NAMALWA (cell line): ENCODE measurements around the gene TYW1.
"Not testable (repeated sequence)": the region's sequence is repeated elsewhere in the genome, so short reads cannot be mapped to it uniquely, and the experiment has no call there.

Experiments
- DNase-seq: peaks from one replicate; pipeline ENCODE4 v3.0.0-alpha.2; 2015; ENCODE audit warnings: low spot score

The TYW1 gene

DNA sequence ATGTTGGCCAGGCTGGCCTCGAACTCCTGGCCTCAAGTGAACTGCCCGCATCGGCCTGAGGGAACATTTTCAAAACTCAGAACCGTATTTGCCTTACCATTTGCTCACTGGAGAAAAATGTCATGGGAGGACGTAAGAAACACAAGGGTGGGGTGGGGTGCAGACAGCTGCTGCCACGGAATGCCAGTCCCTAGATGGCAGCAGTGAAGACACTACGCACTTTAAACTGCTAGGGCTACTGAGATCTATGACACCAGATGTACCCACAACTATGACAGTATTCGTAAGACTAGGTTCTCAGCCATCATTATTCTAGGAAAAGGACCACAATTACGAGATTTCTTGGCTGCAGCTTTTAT, 2.0 kb upstream of the TYW1 start:
- DNase-seq, result peak; percentile 89

DNA sequence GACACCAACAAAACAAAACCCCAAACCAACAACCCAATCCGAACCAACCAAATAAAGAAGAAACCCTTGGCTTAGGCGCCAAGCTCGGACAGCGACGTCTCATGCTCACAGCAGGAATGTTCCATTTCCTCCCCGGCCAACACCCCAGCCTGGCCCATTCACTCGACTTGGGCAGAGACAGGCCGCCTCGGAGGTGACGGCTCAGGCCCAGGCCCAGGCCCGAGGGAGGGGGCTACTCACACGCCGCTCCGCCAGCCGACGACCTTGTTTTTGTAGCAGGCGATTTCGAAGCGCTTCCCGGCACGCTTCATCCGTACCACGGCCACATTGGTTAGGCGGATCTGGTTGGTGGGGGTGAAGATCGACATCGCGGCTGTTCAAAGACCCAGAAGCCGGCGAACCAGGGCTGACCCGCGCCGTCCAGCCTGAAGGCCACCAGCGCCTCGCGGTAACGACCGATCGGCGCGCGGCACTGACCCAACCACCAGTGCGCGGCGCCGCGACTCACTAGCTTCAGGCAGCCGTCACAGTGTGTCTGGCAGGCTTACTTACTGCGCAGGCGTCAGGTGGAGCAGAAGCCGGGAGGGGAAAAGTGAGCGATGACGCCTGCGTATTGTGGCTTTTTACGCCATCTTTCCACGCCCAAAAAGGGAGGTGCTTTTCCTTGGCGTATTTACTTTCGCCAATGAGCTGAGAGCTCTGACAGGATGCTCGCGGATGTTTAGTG, 1.4 kb upstream of the TYW1 start, which contains the start of gene SBDS:
Gene SBDS, minus strand, starts transcription at position 537 of the 727 bp plus-strand sequence. Its CDS starts 169 bp downstream, at position 368.
- DNase-seq, result peak; percentile 100

DNA sequence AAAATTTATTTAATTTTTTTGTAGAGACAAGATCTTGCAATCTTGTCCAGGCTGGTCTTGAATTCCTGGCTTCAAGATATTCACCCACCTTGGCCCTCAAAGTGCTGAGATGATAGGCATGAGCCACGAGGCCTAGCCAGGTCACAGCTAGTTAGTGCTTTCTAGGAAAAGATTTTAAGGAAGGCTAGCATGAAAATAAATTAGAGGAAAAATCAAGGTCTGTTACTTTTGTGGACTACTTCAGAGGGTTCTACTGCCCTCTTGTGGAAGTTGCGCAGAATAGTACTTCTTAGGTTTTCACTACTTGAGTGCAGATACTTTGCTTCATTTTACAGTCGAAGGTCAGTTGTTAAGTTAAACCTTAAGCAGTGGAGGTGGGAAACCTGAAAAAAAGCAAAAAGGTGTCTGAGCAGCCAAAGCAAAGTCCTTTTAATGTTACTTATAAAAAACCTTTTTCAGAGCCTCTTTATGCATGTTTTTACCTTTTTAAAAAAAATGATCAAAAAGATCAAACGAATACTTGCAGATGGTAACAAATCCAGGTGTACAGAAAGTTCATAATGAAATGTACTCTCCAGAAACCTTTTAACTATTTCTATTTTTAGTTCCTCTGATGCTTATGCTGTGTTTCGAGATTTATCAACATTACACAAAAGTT, 4.1 kb downstream of the TYW1 start:
- DNase-seq, result peak; percentile 70

DNA sequence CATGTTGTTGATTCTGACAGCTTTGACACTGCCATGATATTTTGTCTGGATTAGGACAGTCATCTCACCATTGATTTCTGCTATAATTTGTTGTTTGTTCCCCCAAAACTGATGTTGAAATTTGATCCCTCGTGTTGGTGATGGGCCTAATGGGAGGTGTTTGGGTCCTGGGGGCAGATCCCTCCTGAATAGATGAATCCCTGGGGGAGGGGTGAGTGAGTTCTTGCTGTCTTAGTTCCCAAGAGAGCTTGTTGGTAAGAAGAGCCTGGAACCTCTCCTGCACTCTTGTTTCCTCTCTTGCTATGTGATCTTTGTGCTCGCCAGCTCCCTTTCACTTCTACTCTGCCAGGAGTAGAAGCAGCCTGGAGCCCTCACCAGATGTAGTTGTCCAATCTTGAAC, 7.5 kb downstream of the TYW1 start:
- not testable (repeated sequence) for DNase-seq

DNA sequence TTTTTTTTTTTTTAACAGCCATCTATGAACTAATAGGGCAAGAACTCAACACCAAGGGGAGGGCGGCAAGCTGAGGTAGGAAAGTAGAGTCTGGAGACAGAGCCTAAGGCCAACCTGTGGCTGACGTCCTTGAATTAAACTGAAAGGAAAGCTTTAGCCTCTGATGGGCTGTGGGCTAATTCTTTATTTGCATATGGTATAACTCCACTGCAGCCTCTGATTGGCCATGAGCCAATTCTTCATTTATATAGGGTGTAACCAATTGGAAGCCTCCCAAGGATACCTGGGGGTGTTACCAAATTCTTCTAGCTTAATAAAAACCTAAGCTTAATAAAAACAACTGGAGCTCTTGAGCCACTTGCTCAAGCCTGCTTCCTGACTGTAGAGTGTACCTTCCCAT, 10.3 kb downstream of the TYW1 start:
- DNase-seq, result peak; percentile 42

DNA sequence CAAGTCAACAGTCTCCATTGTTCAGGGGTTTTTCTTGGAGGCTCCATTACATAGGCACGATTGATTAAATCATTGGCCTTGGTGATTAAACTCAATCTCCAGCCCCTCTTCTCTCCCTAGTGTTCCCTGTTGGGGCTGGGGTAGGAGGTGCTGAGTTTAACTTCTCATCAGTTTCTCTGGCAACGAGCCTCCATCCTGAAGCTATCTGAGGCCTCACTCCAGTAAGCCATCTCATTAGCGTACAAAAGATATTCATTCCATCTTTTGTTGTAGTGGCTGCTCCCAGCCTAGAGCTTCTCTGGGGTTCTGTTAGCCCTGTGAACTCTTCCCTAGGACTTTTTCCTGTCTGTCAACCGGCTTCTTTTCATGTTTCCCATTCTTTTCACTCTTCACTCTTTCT, 11.6 kb downstream of the TYW1 start:
- no peak for DNase-seq

DNA sequence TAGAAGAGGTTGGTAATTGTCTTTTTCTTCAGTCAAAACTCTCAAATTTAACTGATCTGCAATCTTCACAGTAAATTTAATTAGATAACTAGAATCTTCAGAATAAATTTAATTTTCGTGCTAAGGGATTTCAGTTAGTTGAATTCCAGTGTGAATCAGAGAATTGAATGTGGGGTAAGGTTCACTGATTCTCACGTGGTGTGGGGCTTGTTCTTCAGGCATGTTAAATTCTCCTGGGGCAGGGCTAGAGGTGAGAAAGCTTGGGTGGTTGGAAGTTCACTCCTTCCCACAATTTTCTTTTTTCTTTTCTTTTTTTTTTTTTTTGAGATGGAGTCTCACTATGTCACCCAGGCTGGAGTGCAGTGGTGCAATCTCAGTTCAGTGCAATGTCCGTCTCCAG, 13.0 kb downstream of the TYW1 start:
- DNase-seq, result not testable (repeated sequence)

DNA sequence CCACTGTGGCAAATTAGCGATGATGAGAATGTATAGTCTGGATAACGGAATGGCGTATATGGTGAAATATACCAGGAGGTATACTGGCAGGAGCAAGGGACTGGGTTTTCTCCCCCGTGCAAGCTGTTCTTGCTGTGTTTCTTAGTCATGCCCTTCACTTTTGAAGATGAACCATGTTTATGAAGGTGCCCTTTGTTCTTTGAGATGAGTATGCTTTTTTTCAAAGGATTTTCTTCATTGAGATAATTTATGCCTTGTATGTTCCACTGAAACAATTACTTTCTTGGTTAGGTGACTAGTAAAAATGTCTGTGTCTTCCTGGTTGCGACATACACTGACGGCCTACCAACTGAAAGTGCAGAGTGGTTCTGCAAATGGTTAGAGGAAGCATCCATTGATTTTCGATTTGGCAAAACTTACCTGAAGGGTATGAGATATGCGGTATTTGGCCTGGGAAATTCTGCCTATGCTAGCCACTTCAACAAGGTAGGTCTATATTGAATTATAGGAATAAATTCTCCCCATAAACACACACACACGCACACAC, 17.5 kb downstream of the TYW1 start:
- not testable (repeated sequence) for DNase-seq

DNA sequence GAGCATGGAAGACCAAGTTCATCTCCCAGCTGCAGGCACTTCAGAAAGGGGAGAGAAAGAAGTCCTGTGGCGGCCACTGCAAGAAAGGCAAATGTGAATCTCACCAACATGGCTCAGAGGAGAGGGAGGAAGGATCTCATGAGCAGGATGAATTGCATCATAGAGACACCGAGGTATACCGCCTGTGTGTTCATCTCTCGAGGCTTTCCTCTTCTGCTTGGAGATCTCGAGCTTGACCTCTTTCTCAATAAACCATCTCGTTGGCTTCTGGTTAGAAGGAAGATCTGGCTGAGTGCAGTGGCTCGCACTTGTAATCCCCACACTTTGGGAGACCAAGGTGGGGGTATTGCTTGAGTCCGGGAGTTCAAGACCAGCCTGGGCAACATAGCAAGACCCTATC, 21.3 kb downstream of the TYW1 start:
- DNase-seq, result not testable (repeated sequence)

DNA sequence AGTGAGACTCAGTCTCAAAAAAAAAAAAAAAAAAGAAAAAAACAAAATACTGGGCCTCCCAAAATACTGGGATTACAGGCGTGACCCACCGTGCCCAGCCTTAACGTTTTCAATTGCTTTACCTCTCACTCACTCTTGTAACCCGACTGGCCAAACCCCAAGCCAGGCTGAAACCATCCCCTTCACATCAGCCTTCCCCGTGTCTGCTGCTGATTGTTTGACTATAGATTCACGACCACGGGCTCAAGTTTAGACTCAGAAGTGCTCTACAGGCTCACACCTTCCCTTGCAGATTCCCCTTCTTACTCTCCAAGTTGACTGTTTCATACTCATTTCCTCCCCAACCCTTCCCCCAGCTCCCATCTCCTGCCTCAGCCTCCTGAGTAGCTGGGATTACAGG, 22.3 kb downstream of the TYW1 start:
- no peak for DNase-seq

DNA sequence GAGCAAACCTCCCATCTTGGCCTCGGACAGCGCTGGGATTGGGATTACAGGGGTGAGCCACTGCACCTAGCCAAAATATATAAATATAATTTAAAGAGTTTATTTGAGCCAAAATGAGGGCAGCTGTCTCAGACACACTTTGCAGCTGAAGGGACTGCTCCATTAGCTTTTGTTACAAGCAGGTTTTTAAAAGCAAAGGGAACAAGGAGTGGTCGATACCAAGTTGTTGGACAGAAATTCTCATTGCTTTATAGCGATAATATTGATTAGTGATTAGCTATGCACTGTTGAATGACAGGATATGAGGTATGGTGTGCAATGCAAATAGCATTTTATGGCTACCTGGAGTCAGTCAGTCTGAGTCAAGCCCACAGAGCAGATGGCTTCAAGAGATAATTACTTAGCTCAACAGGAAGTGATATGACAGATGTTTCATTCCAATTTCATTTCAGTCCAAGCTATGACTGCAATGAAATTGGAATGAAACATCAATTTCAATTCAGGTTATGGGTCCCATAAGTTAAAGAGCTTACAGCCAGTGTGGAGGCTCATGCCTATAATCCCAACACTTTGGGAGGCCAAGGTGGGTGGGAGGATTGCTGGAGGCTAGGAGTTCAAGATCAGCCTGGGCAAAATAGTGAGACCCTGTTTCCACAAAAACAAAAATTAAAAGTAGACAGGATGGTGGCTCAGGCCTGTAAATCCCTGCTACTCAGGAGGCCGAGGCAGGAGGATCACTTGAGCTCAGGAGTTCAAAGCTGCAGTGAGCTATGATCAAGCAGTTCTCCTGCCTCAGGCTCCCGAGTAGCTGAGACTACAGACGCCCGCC, 23.1 kb downstream of the TYW1 start:
- peak; percentile 21 for DNase-seq

DNA sequence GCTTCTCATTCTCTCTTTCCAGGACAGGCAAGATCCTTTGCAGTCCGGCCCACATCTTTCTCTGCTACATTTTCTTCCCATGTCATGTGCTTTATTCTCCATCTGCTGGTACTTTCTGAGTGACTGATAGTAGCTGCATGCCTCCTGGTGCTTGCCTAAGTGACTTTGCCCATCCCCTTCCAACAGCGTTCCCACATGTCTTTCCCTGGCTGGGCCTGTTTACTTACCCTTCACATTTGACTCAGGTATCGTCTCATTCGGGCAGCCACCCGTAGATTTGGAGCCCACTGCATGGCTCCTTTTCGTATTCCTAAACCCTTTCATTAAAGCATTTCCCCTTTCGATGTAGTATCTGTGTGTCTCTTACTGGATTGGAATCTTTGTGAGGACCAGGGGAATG, 24.6 kb downstream of the TYW1 start:
- DNase-seq, result no peak

DNA sequence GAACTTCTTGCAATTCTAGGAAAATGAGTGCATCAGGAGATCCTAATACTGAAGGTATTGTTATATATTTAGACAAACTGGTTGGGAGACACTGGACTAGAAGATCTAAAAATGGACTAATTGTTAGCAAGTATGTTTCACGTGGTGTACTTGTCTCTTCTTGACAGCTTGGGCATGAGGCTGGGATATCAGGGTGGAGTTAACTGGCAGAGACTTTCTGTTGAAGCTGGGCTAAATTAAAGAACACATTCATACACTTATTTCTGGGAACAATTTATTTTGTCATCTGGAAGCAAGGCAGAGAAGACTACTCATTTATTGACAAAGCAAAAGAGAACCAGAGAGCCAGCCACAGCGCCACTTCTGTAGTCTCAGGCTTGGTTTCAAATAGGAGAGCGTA, 25.9 kb downstream of the TYW1 start:
- DNase-seq, result no peak

DNA sequence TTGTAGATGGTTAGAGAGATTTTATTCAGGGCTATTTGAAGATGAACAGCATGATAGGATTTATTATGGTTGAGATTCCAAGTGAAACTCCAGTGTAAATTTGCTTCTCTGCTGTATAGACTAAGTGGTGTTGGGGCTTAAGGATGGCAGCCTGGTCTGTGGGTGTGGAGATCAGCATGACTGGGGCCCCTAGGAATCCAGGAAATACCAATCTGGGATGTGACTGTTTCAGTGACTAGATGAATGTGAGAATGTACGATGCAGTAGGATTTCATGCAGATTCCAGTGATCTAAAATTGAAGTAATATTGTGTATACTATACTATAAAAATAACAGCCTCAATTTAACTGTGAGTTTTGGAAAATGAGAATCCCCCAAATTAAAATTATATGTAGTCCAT, 28.8 kb downstream of the TYW1 start:
- not testable (repeated sequence) for DNase-seq

DNA sequence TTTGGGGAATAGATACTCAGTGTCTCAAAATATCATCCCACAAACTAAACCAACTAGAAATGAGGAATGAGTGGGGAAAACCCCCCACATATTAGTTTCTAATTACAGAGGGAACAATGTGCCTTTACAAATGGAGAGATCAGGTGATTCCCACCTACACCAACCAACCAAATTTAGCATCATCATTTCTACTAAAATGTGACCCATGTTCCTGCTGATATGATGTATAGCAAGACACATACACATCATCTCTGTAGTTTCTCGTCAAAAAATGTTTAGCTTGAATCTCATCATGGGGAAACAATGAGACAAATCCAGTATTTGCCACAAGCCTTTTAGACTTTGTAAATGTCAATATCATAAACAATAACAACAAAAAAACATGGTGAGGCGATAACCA, 35.1 kb downstream of the TYW1 start:
- DNase-seq, result not testable (repeated sequence)

DNA sequence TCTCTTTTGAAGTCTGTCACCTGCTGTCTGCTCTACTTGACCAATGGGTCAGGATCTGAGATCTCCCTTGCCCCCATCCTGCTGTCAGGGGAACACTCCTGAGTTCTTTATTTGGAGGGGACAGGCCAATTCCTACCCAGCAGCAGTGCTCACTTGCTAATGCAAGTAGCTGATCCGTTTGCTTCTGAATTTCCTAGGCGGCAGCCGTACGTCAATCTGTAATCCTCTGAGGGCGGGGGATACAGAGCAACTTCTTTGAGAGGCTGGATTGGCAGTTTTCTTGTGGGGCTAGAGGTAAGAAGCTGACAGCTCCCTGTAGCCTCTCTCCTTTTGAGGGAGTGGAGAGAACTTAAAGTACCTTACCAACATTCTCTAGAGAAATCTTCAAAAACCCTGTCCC, 36.6 kb downstream of the TYW1 start:
- DNase-seq, result no peak

DNA sequence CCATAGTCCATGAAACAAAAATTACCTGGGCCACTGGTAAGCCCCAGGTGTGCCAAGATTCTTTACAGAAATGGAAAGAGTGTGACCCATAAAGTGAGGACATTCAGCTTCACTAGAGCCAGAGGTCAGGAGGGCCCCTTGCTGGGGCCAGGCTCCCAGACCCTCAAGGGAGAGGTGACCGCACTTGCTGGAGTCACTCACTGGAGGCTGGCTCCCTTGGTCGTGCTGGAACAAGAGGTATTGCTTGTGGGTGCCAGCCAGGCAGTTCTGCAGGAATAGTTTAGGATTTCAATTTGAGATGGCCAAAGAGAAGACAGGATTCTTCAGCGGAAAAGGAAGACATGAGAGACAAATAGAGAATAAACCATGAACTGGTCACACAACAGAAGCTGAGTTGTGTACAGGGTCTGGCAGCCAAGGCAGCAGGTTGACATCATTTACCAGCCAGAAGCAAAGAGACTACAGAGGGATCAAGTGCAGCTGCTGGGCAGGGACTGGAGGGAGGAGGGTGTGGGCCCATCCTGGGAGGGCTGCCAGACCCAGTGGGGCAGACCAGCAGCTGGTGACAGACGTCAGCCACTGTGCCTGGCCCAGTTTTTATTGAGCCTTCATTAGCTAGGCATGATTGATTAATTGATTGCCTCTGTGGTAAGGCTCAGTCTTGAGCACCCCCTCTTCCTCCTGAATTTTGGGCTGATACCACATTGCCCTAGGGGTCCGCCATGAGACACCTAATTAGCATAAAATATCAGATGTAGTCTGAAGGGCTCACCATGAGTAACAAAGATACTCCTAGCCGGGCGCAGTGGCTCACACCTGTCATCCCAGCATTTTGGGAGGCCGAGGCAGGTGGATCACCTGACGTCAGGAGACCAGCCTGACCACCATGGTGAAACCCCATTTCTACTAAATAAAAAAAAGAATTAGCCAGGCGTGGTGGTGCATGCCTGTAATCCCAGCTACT, 40.1 kb downstream of the TYW1 start:
- not testable (repeated sequence) for DNase-seq

DNA sequence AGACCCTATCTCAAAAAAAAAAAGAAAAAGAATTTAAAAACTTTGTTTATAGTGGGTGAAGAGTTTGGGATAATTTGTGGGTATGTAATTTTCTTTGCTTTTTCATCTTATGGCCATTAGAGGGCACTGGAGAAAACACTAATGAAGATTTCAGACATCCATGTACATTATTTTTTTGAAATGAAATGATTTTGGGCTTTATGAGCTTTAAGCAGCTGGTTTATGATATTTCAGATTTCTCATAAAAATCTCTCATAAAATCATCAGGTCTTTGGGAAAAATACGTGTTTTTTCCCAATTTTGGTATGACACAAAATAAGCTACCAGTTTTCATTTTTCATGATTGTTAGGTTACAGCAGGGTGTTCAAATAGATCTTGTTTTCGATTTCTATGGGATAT, 44.2 kb downstream of the TYW1 start:
- peak; percentile 25 for DNase-seq

DNA sequence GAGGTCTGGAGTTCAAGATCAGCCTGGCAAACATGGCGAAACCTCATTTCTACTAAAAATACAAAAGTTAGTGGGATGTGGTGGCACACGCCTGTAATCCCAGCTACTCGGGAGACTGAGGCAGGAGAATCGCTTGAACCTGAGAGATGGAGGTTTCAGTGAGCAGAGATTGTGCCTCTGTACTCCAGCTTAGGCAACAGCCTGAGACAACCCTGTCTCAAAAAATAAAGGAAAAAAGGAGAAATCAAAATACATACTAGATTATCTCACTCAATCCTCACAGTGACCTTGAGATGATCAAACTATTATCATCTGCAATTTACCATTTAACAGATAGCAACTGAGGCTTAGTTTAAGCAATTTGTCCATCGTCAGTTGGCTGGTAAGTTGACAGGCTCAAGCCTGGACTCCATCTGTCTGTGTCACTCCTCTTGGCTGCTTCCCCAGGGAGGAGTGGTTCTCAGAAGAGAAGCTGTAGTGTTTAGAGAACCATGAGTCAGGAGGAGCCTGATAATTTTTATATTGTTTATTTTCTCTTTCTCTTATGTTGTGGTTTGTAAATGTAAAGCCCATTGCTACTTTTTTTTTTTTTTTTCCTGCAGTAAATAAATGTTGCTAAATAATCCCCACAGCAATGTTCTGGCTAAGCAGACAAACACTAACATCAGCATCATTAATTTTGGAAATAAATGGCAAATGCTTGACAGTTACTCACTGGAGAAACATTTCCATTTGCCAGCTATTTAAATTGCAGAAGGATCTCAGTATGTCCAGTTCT, 46.3 kb downstream of the TYW1 start:
- not testable (repeated sequence) for DNase-seq

DNA sequence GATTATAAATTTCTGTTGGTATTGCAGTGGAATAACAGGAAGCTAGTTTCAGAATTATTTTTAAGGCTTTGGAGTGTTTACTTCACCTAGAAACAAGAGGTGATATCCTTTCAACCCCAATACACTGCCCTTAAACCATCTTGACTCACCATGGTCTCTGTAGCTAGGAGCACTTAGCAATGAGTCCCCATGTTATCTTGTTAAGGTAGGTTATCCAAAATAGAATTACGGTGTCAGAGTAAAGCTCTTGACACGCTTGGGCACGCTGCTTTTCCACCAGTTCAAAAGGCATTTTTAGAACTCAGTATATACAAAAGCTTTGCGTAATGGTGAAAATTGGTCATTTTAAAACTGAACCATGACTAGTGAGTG, 46.9 kb downstream of the TYW1 start:
- DNase-seq, result not testable (repeated sequence)
